SU-DHL-6 (cell line): ENCODE data around the gene GPR152.

Experiments
- H2AFZ ChIP-seq: fragments of 200-600 bp; sonication (generic); 2 replicates; pipeline ENCODE4 v1.6.1; 2014; ENCODE audit warnings: low read depth, mild to moderate bottlenecking, moderate library complexity, mixed read lengths, antibody characterized with exemption, low read length; ENCODE audit not compliant: severe bottlenecking
- H3F3A ChIP-seq: fragments of 200-600 bp; shearing (Covaris generic); 2 replicates; pipeline ENCODE4 v1.6.0; 2016; ENCODE audit warnings: antibody characterized with exemption, mild to moderate bottlenecking; ENCODE audit not compliant: insufficient read depth
- H3K27ac ChIP-seq: fragments of 200-600 bp; sonication (generic); 2 replicates; pipeline ENCODE4 v1.5.1; 2016; ENCODE audit warnings: low read depth, mild to moderate bottlenecking, low read length, moderate library complexity, mixed read lengths
- H3K27me3 ChIP-seq: fragments of 200-600 bp; sonication (generic), shearing (Covaris generic); 2 replicates; pipeline ENCODE4 v1.6.0; 2014; ENCODE audit warnings: mild to moderate bottlenecking, low read length
- H3K36me3 ChIP-seq: fragments of 200-600 bp; sonication (generic); 2 replicates; pipeline ENCODE4 v1.6.1; 2014; ENCODE audit warnings: mild to moderate bottlenecking, low read length, mixed read lengths
- H3K4me2 ChIP-seq: fragments of 300-600, 200-600 bp; shearing (Covaris generic), sonication (generic); 2 replicates; pipeline ENCODE4 v1.6.0; 2014; ENCODE audit warnings: low read length, low read depth, mild to moderate bottlenecking; ENCODE audit not compliant: poor library complexity, severe bottlenecking
- H3K4me3 ChIP-seq: fragments of 200-600 bp; sonication (generic); 2 replicates; pipeline ENCODE4 v1.5.1; 2014; ENCODE audit warnings: antibody characterized with exemption, low read length, mild to moderate bottlenecking, mixed read lengths; ENCODE audit not compliant: insufficient read depth, poor library complexity, severe bottlenecking
- H3K79me2 ChIP-seq: fragments of 200-600 bp; sonication (generic); 2 replicates; pipeline ENCODE4 v1.6.1; 2014; ENCODE audit warnings: mild to moderate bottlenecking, low read length, moderate library complexity; ENCODE audit not compliant: insufficient read depth
- H3K9ac ChIP-seq: fragments of 200-600 bp; sonication (generic); 2 replicates; pipeline ENCODE4 v1.7.0; 2014; ENCODE audit warnings: mild to moderate bottlenecking, low read length
- H3K9me2 ChIP-seq: fragments of 200-600 bp; sonication (generic); replicated peaks from 2 replicates; pipeline ENCODE4 v1.6.1; 2014; ENCODE audit warnings: low read length; ENCODE audit not compliant: insufficient read depth
- H3K9me3 ChIP-seq: fragments of 200-600 bp; sonication (generic); 2 replicates; pipeline ENCODE4 v1.6.1; 2014; ENCODE audit warnings: low read length, mixed read lengths; ENCODE audit not compliant: insufficient read depth
- H4K20me1 ChIP-seq: fragments of 200-600 bp; sonication (generic); 2 replicates; pipeline ENCODE4 v1.6.1; 2014; ENCODE audit warnings: low read depth, mild to moderate bottlenecking, antibody characterized with exemption, low read length, moderate library complexity, mixed read lengths
- CTCF ChIP-seq: fragments of 200-600 bp; sonication (generic); IDR thresholded peaks from one replicate; pipeline ENCODE4 v1.5.1; 2017; ENCODE audit warnings: antibody characterized with exemption, mild to moderate bottlenecking, low read length, moderate library complexity; ENCODE audit not compliant: insufficient read depth, poor library complexity, severe bottlenecking
- EZH2phosphoT487 ChIP-seq: fragments of 200-600 bp; sonication (generic), shearing (Covaris generic); conservative IDR thresholded peaks from 2 replicates; pipeline ENCODE4 v1.6.1; 2018; ENCODE audit warnings: mild to moderate bottlenecking, antibody characterized with exemption, low read length, moderate library complexity, mixed read lengths

The GPR152 gene

GRCh38 chr11:67416416-67417335 lies 35.9 kb downstream of the GPR152 start:
- H3K9ac ChIP-seq, result no peak overlapping the region
- H3K36me3 ChIP-seq, result no peaks in the 10 kb centered on the region
- no peak overlapping the region for H3K27ac ChIP-seq
- no peaks in the 10 kb centered on the region for H3K9me3 ChIP-seq
- TF ChIP-seq EZH2phosphoT487, result no peak
- no peak for TF ChIP-seq CTCF
- H3K9me2 ChIP-seq, result no peaks in the 10 kb centered on the region
- no peaks in the 10 kb centered on the region for H3F3A ChIP-seq
- no peak overlapping the region for H2AFZ ChIP-seq
- H3K4me2 ChIP-seq, result no peak overlapping the region
- H3K27me3 ChIP-seq, result no peaks in the 10 kb centered on the region
- H4K20me1 ChIP-seq, result no peaks in the 10 kb centered on the region
- no peaks in the 10 kb centered on the region for H3K79me2 ChIP-seq
- H3K4me3 ChIP-seq, result no peak overlapping the region

- H3K9ac ChIP-seq, result no peak within 1 kb of the TSS
- TF ChIP-seq CTCF (no peak), EZH2phosphoT487 (no peak)
- no peak within 1 kb of the TSS for H3K4me3 ChIP-seq
- no peaks in the 10 kb centered on the region for H3K27me3 ChIP-seq
- H3K36me3 ChIP-seq, result no peaks in the 10 kb centered on the region
- H3K79me2 ChIP-seq, result no peaks in the 10 kb centered on the region
- no peak within 1 kb of the TSS for H3K4me2 ChIP-seq
- no peak within 1 kb of the TSS for H2AFZ ChIP-seq
- no peaks in the 10 kb centered on the region for H3K9me3 ChIP-seq
- no peaks in the 10 kb centered on the region for H3K9me2 ChIP-seq
- H3F3A ChIP-seq, result no peaks in the 10 kb centered on the region
- H3K27ac ChIP-seq, result no peak within 1 kb of the TSS
- H4K20me1 ChIP-seq, result no peaks in the 10 kb centered on the region
Observed at GRCh38 chr11:67415501-67416304, 36.8 kb downstream of the GPR152 start, which contains the start of gene CARNS1. Gene CARNS1 (plus strand): TSS chr11:67415678. CDS start chr11:67416200, 522 bp downstream.

- Histone ChIP-seq H2AFZ (no peak overlapping the region), H3K27me3 (no peaks in the 10 kb centered on the region), H3F3A (peaks cover 14% of the 10 kb centered on the region), H3K4me2 (no peak overlapping the region), H3K9ac (no peak overlapping the region), H4K20me1 (no peaks in the 10 kb centered on the region), H3K36me3 (no peaks in the 10 kb centered on the region), H3K9me2 (no peaks in the 10 kb centered on the region), H3K4me3 (no peak overlapping the region), H3K79me2 (no peaks in the 10 kb centered on the region), H3K9me3 (no peaks in the 10 kb centered on the region), H3K27ac (no peak overlapping the region)
- no peak for TF ChIP-seq EZH2phosphoT487
- no peak for TF ChIP-seq CTCF
Observed at GRCh38 chr11:67413266-67413849, 39.2 kb downstream of the GPR152 start.
